SH-SY5Y (cell line): ENCODE measurements around the gene NPIPB8.

Source experiments
- GATA2 ChIP-seq: IDR thresholded peaks from 2 replicates; pipeline ENCODE4 v1.6.1; 2011; ENCODE audit warnings: mild to moderate bottlenecking, low read depth, low read length
- GATA3 ChIP-seq: IDR thresholded peaks from 2 replicates; pipeline ENCODE4 v1.6.1; 2011; ENCODE audit warnings: low read depth, mild to moderate bottlenecking, low read length, moderate library complexity

GRCh38 chr16:28592511-28592910, 45.4 kb upstream of the NPIPB8 start:
- TF ChIP-seq GATA2 (no peak), GATA3 (no peak)
